Bronchial epithelial cell (primary cell): ENCODE results near the gene MYO3B. TPM values are rescaled to one million over a fixed set of nuclear protein-coding genes. Genes with fewer than 3 reads are reported as not detected.
A peak's percentile ranks its signal among the peaks of the same experiment; 100 is the strongest.
"Not testable (repeated sequence)": the region's sequence is repeated elsewhere in the genome, so short reads cannot be mapped to it uniquely, and the experiment has no call there.

Source experiments
- DNase-seq: peaks from one replicate; pipeline ENCODE4 v3.0.0-alpha.2; 2010; ENCODE audit warnings: low read depth
- FAIRE-seq: peaks from 2 replicates; lab custom pipeline; 2011; peaks lifted over from hg19 to GRCh38; lab: Jason Lieb, UNC
- H3K27me3 ChIP-seq: 2 replicates; pipeline ENCODE4 v1.5.1; 2011; ENCODE audit warnings: low read length; ENCODE audit not compliant: control insufficient read depth, insufficient read depth
- H3K36me3 ChIP-seq: 2 replicates; pipeline ENCODE4 v1.5.1; 2011; ENCODE audit warnings: low read length; ENCODE audit not compliant: control insufficient read depth, insufficient read depth
- H3K4me3 ChIP-seq: 2 replicates; pipeline ENCODE4 v1.5.1; 2011; ENCODE audit warnings: mild to moderate bottlenecking, low read depth, low read length, control low read depth
- total RNA-seq: library from RNA; depleted of rRNA; stranded (reverse); fragments of >200 nt; gene quantifications from 2 replicates; pipeline ENCODE4 v1.2.1, GENCODE V29; 2014
- TF ChIP-seq, protein P1 (sequence below): IDR thresholded peaks from 2 replicates; pipeline ENCODE4 v1.5.1; 2011; ENCODE audit warnings: mild to moderate bottlenecking, moderate library complexity, low read length, control low read depth, inconsistent platforms; ENCODE audit not compliant: insufficient read depth, severe bottlenecking

The MYO3B gene
- total RNA-seq, 1 donor from 2014 or later: under 0.01 TPM

GRCh38 chr2:170671079-170671478 is 493.1 kb downstream of the MYO3B start:
- H3K27me3 ChIP-seq: no peaks in the 10 kb centered on the region
- DNase-seq: no peak
- H3K4me3 ChIP-seq: no peak overlapping the region
- no peak for FAIRE-seq
- TF ChIP-seq, protein P1, sequence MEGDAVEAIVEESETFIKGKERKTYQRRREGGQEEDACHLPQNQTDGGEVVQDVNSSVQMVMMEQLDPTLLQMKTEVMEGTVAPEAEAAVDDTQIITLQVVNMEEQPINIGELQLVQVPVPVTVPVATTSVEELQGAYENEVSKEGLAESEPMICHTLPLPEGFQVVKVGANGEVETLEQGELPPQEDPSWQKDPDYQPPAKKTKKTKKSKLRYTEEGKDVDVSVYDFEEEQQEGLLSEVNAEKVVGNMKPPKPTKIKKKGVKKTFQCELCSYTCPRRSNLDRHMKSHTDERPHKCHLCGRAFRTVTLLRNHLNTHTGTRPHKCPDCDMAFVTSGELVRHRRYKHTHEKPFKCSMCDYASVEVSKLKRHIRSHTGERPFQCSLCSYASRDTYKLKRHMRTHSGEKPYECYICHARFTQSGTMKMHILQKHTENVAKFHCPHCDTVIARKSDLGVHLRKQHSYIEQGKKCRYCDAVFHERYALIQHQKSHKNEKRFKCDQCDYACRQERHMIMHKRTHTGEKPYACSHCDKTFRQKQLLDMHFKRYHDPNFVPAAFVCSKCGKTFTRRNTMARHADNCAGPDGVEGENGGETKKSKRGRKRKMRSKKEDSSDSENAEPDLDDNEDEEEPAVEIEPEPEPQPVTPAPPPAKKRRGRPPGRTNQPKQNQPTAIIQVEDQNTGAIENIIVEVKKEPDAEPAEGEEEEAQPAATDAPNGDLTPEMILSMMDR: no peak
- H3K36me3 ChIP-seq: no peaks in the 10 kb centered on the region

GRCh38 chr2:170674282-170674681 is 496.3 kb downstream of the MYO3B start:
- not testable (repeated sequence) for FAIRE-seq, H3K27me3 ChIP-seq, H3K4me3 ChIP-seq, DNase-seq, H3K36me3 ChIP-seq

- TF ChIP-seq, protein P1: no peak
- Histone ChIP-seq H3K36me3 (no peaks in the 10 kb centered on the region), H3K27me3 (no peaks in the 10 kb centered on the region), H3K4me3 (no peak overlapping the region)
- FAIRE-seq: no peak
- DNase-seq: no peak
Observed at GRCh38 chr2:170675701-170676100, 497.8 kb downstream of the MYO3B start.

- no peaks in the 10 kb centered on the region for H3K36me3 ChIP-seq
- no peaks in the 10 kb centered on the region for H3K27me3 ChIP-seq
- peak; percentile 27 for DNase-seq
- TF ChIP-seq, protein P1: no peak
- no peak overlapping the region for H3K4me3 ChIP-seq
- FAIRE-seq: no peak
Observed at GRCh38 chr2:170679607-170680079, 501.7 kb downstream of the MYO3B start.

GRCh38 chr2:170680172-170680941 is 502.4 kb downstream of the MYO3B start:
- Histone ChIP-seq H3K36me3 (no peaks in the 10 kb centered on the region), H3K27me3 (no peaks in the 10 kb centered on the region), H3K4me3 (no peak overlapping the region)
- TF ChIP-seq, protein P1: no peak
- DNase-seq (no peak), FAIRE-seq (no peak)

DNA sequence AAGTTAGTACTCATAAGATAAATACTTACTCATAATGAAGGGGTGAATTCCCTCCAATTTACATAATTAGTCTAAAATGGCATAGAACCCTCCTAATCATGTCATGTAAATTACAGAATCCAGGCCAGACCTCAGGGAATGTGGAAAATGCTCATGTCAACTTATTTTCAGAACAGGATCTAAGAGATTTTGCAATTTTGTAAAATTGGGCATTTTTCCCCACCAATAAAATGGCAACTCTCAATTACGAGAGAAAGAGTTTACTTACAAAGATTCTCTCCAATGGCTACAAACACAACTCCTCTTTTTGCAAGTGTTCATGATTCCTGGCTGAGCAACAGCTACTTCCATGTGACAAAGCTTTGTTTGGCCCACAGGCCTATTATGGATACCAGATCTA is 503.4 kb downstream of the MYO3B start:
- no peaks in the 10 kb centered on the region for H3K27me3 ChIP-seq
- H3K36me3 ChIP-seq: no peaks in the 10 kb centered on the region
- H3K4me3 ChIP-seq: no peak overlapping the region
- no peak for FAIRE-seq
- TF ChIP-seq, protein P1: no peak
- DNase-seq: no peak
